ENCODE results near the gene ERC1.
A peak's percentile ranks its signal among the peaks of the same experiment; 100 is the strongest.

ERC1 gene

GRCh38 chr12:1531153-1531653, 540.2 kb downstream of the ERC1 start (continued):
- TF ChIP-seq ZNF549 (tag by site-specific recombination; IDR thresholded peaks at IDR 0.05) (no peak), ZNF558 (tag by site-specific recombination; IDR thresholded peaks at IDR 0.05) (no peak), ZBTB11 (tag by site-specific recombination; conservative IDR thresholded peaks at IDR 0.05; ENCODE audit: low read depth) (no peak; the same call in 1 of the 2 replicates), ZBTB1 (tag by site-specific recombination; IDR thresholded peaks at IDR 0.05) (no peak), ZNF530 (tag by site-specific recombination; IDR thresholded peaks at IDR 0.05; ENCODE audit: low read depth) (no peak)
- TF ChIP-seq, protein P1, sequence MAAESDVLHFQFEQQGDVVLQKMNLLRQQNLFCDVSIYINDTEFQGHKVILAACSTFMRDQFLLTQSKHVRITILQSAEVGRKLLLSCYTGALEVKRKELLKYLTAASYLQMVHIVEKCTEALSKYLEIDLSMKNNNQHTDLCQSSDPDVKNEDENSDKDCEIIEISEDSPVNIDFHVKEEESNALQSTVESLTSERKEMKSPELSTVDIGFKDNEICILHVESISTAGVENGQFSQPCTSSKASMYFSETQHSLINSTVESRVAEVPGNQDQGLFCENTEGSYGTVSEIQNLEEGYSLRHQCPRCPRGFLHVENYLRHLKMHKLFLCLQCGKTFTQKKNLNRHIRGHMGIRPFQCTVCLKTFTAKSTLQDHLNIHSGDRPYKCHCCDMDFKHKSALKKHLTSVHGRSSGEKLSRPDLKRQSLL (tag by site-specific recombination; IDR thresholded peaks at IDR 0.05): peak; percentile 46; the same call in 1 of the 2 replicates

DNA sequence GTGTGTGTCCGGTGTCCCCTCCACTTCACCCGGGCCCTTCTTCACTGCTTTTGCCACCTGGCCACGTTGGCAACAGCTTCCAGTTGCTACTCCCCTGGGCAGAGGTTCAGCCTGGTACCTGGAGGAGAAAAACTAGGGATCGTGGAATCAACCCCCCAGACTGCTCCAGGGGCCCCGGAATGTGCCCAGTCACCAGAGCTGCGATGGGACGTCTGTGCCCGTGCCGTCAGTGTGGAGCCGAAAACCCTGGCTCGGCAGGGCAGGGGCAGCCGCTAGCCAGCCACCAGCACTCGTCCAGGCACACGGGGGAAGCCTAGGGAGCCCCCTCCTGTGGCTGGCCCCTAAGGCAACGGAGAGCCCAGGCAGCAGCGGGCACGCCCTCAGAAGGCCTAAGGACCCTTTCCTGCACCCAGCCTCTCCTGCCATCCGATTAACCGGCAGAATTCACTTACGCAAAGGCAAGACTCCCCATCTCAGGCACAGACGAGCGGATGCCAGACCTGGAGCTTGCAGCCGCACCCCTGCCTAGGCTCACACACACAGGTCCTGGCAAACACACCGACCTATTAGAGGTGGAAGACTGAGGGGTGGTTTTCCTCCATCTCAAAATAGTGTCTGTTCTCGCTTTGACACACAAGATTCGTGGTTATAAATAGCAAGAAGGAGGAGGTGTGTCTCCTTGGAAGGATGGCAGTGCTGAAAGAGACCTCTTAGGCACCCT, 540.8 kb downstream of the ERC1 start:
- TF ChIP-seq GLIS1 (tag by site-specific recombination; IDR thresholded peaks at IDR 0.05): peak; percentile 25; the same call in 1 of the 2 replicates
- TF ChIP-seq ZBTB8A (tag by site-specific recombination; IDR thresholded peaks at IDR 0.05): no peak
- peak; percentile 97 for TF ChIP-seq ZBTB48 (tag by site-specific recombination; IDR thresholded peaks at IDR 0.05)
- peak; percentile 99 for TF ChIP-seq ZBTB20 (tag by site-specific recombination; IDR thresholded peaks at IDR 0.05)
- ChIA-PET POLR2A (interaction anchor here (1.1 kb wide), 1 partner anchor 61 kb away, joined by 5 read pairs; no protein-coding TSS in a partner anchor), CTCF (interaction anchor here (1.1 to 1.4 kb wide), 2 partner anchors 15 to 414 kb away, joined by 3 read pairs; no protein-coding TSS in a partner anchor)
- peaks cover 15% of the 10 kb centered on the region for H3K4me1 ChIP-seq (ENCODE audit: control insufficient read depth, insufficient read depth, low read length)
- peak overlapping the region; percentile 56 for H3K4me3 ChIP-seq (ENCODE audit: low read depth, low read length)
- H3K27ac ChIP-seq (ENCODE audit: extremely low read depth, low read depth, low read length): peak overlapping the region; percentile 84; the same call in 1 of the 2 replicates
- H3K36me3 ChIP-seq (ENCODE audit: control insufficient read depth in 2 of 2, insufficient read depth in 1 of 2, low read length in 2 of 2): peaks cover 0 to 4% of the 10 kb centered on the region in 2 experiments; a peak in 1 of 3 replicates
- no peaks in the 10 kb centered on the region for H3K9me3 ChIP-seq (ENCODE audit: control insufficient read depth, insufficient read depth, low read depth, low read length)

DNA sequence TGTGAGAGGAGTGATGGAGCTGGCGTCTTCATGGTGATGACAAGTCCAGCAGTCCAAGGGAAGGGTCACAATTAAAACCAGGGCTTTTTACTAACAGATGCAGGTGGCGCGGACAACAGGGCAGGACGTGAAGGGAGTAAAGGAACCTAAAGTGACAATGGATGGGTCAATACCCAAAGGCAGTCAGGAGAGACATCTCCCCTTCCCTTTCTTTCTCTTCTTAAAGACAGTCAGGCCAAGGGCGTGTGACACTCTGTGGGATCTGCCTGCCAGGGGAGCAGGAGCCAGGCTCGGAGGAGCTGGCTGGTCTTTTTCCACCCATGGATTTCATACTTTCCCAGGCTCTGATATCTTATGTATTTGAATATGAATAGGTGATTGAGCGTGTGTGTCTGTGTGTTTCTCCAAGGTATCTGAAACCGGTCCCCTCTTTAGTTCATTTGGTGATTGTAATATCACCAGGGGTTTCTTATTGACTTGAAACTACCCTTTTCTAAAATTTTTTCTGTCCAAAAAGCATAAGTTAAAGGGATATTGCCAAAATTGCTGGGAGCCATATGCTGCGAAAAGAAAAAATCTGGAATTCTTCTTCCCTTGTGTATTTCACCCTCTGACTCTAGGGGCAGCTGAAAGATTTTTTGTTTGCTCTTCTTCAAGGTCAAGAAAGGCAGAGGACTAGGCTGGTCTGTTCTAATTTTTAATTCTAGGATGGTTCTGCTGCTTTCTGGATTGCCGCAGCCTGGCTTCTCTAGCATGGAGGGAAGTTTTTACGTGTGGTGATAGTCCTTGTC, 541.5 kb downstream of the ERC1 start:
- H3K4me3 ChIP-seq (ENCODE audit: low read depth, low read length): no peak overlapping the region
- H3K4me1 ChIP-seq (ENCODE audit: control insufficient read depth, insufficient read depth, low read length): peaks cover 15% of the 10 kb centered on the region
- H3K27ac ChIP-seq (ENCODE audit: extremely low read depth, low read depth, low read length): no peak overlapping the region
- H3K36me3 ChIP-seq (ENCODE audit: control insufficient read depth in 2 of 2, insufficient read depth in 1 of 2, low read length in 2 of 2): peaks cover 0 to 4% of the 10 kb centered on the region in 2 experiments; a peak in 1 of 3 replicates
- ChIA-PET CTCF (interaction anchor here (0.7 to 1.4 kb wide), 3 partner anchors 10 to 415 kb away, joined by 3 read pairs; no protein-coding TSS in a partner anchor), POLR2A (no interaction called here)
- peak; percentile 42; the same call in 1 of the 2 replicates for TF ChIP-seq ZBTB17 (tag by site-specific recombination; IDR thresholded peaks at IDR 0.05)
- TF ChIP-seq ZNF521 (tag by site-specific recombination; IDR thresholded peaks at IDR 0.05): no peak
- no peaks in the 10 kb centered on the region for H3K9me3 ChIP-seq (ENCODE audit: control insufficient read depth, insufficient read depth, low read depth, low read length)

DNA sequence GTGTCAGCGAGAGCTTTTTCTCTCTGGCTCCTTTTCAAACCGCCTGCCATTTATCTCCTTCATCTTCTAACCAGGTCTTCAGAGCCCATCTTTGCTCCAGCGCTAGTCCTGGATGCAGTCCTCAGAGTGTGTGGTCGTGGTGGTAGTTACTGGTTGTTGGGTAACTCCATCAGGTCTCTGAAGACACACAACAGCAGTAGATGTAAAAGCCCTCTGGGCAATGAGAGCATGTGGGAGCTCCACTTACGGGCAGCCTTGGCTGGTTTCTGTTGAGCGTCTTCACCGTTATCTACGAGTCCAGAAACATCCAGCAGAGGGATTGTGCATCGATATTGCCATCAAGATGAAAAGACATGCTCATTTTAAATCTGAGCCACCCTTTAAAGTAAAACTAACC, 542.2 kb downstream of the ERC1 start:
- Histone ChIP-seq H3K4me1 (ENCODE audit: control insufficient read depth, insufficient read depth, low read length) (peaks cover 15% of the 10 kb centered on the region), H3K27ac (ENCODE audit: extremely low read depth, low read depth, low read length) (no peak overlapping the region), H3K4me3 (ENCODE audit: low read depth, low read length) (no peak overlapping the region), H3K9me3 (ENCODE audit: control insufficient read depth, insufficient read depth, low read depth, low read length) (no peaks in the 10 kb centered on the region), H3K36me3 (ENCODE audit: control insufficient read depth in 2 of 2, insufficient read depth in 1 of 2, low read length in 2 of 2) (peaks cover 0 to 4% of the 10 kb centered on the region in 2 experiments; a peak in 1 of 3 replicates)
- CTCF ChIA-PET: interaction anchor here (0.7 to 1.1 kb wide), 2 partner anchors 11 to 27 kb away, joined by 3 read pairs; no protein-coding TSS in a partner anchor
- POLR2A ChIA-PET: no interaction called here
- TF ChIP-seq HOXA7 (CRISPR knock-in tag; IDR thresholded peaks at IDR 0.05; ENCODE audit: borderline replicate concordance) (no peak), SP3 (tag by site-specific recombination; IDR thresholded peaks at IDR 0.05) (no peak), ZNF404 (tag by site-specific recombination; IDR thresholded peaks at IDR 0.05) (no peak), ZNF112 (tag by site-specific recombination; IDR thresholded peaks at IDR 0.05) (no peak), SALL2 (tag by site-specific recombination; IDR thresholded peaks at IDR 0.05; ENCODE audit: borderline replicate concordance) (no peak), ZNF555 (tag by site-specific recombination; conservative IDR thresholded peaks at IDR 0.05) (no peak), ZNF596 (tag by site-specific recombination; IDR thresholded peaks at IDR 0.05) (no peak)
- TF ChIP-seq, protein P2, sequence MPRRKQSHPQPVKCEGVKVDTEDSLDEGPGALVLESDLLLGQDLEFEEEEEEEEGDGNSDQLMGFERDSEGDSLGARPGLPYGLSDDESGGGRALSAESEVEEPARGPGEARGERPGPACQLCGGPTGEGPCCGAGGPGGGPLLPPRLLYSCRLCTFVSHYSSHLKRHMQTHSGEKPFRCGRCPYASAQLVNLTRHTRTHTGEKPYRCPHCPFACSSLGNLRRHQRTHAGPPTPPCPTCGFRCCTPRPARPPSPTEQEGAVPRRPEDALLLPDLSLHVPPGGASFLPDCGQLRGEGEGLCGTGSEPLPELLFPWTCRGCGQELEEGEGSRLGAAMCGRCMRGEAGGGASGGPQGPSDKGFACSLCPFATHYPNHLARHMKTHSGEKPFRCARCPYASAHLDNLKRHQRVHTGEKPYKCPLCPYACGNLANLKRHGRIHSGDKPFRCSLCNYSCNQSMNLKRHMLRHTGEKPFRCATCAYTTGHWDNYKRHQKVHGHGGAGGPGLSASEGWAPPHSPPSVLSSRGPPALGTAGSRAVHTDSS (tag by site-specific recombination; IDR thresholded peaks at IDR 0.05): no peak
